Sigmoid colon (tissue), 4 donors: ENCODE data around the gene PREX1.

Experiments
- POLR2A ChIP-seq, 2 donors: fragments of 450-650 bp; IDR thresholded peaks; one replicate each; pipeline ENCODE4 v1.6.1; 2016; ENCODE audit warnings: antibody characterized with exemption in 2 of 2, mild to moderate bottlenecking in 2 of 2, moderate library complexity in 2 of 2
- POLR2AphosphoS5 ChIP-seq, 4 donors: sonication (generic); formaldehyde crosslinking; IDR thresholded peaks; one replicate each; pipeline ENCODE4 v1.6.1; 2017; ENCODE audit warnings: antibody characterized with exemption in 4 of 4
- TF ChIP-seq, protein P1 (sequence below), 4 experiments: fragments of 450-650 bp in 3 of 4; fragments of 200-600 bp in 1 of 4; IDR thresholded peaks; one replicate each; pipeline ENCODE4 v1.5.1; 2016 to 2019; ENCODE audit warnings: antibody characterized with exemption in 4 of 4, mild to moderate bottlenecking in 3 of 4, moderate library complexity in 2 of 4

DNA sequence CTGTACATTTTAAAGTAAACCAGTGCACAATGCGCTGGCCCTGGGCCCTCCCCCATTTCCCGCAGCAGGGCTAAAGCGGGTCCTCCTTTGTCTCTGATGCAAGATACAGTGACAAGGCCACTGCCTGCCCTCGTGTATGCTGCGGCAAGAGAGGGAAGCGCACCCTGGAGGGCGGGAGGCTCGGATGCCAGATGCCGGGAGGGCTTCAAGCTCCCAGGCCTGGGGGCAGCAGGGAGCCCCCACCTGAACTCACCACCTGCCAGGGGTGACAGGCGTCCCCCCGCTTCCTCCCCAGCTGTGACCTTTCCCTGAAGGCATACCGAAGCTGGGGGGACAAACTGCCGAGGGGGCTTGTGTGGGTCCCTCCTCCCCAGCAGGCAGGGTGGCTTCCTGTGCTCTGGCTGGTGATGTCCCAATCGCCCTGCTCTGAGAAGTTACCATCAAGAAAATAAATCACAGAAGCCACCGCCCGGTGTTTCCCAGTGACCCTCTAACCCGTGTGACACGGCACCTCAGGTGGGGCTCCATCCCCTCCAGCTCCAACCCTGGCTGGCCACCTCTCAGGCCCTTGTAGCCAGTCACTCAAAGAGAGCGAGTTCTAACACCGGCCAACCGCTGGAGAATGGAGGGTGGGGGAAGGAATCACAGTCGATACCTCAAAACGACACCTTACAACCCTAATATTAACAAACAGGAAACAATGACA, 203.3 kb downstream of the PREX1 start:
- TF ChIP-seq, protein P1, sequence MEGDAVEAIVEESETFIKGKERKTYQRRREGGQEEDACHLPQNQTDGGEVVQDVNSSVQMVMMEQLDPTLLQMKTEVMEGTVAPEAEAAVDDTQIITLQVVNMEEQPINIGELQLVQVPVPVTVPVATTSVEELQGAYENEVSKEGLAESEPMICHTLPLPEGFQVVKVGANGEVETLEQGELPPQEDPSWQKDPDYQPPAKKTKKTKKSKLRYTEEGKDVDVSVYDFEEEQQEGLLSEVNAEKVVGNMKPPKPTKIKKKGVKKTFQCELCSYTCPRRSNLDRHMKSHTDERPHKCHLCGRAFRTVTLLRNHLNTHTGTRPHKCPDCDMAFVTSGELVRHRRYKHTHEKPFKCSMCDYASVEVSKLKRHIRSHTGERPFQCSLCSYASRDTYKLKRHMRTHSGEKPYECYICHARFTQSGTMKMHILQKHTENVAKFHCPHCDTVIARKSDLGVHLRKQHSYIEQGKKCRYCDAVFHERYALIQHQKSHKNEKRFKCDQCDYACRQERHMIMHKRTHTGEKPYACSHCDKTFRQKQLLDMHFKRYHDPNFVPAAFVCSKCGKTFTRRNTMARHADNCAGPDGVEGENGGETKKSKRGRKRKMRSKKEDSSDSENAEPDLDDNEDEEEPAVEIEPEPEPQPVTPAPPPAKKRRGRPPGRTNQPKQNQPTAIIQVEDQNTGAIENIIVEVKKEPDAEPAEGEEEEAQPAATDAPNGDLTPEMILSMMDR (IDR thresholded peaks at IDR 0.05): no peak
- TF ChIP-seq POLR2A (IDR thresholded peaks at IDR 0.05): no peak
- TF ChIP-seq POLR2AphosphoS5 (IDR thresholded peaks at IDR 0.05): no peak
